Spleen (tissue), 7 donors: Measurements from ENCODE around the gene PARVA.

Experiments used
- CTCF ChIP-seq, 11 experiments: fragments of 200-600 bp in 7 of 11; fragments of 450-650 bp in 4 of 11; sonication (generic) in 4 of 11; IDR thresholded peaks in 8 of 11; conservative IDR thresholded peaks in 3 of 11; 1 replicate in 7 of 11; 2 replicates in 4 of 11; pipeline versions ENCODE4 v1.4.0 to v1.8.0; 2016 to 2021; ENCODE audit warnings: antibody characterized with exemption in 11 of 11, inconsistent platforms in 4 of 11, mild to moderate bottlenecking in 1 of 11
- POLR2A ChIP-seq, 3 donors: fragments of 450-650 bp; IDR thresholded peaks; one replicate each; pipeline ENCODE4 v1.5.1; 2017; ENCODE audit warnings: antibody characterized with exemption in 3 of 3, mild to moderate bottlenecking in 1 of 3
- POLR2AphosphoS5 ChIP-seq, 3 donors: sonication (generic); formaldehyde crosslinking; IDR thresholded peaks; one replicate each; pipeline ENCODE4 v1.5.1; 2017; ENCODE audit warnings: antibody characterized with exemption in 3 of 3
- donor health status: DM: no; HTN: no; CAD: no; lungs with moderate emphysema.
- donor health status: DM: no; HTN: no; CAD: no.
- donor health status: DM: no; HTN: no; CAD: no.

DNA sequence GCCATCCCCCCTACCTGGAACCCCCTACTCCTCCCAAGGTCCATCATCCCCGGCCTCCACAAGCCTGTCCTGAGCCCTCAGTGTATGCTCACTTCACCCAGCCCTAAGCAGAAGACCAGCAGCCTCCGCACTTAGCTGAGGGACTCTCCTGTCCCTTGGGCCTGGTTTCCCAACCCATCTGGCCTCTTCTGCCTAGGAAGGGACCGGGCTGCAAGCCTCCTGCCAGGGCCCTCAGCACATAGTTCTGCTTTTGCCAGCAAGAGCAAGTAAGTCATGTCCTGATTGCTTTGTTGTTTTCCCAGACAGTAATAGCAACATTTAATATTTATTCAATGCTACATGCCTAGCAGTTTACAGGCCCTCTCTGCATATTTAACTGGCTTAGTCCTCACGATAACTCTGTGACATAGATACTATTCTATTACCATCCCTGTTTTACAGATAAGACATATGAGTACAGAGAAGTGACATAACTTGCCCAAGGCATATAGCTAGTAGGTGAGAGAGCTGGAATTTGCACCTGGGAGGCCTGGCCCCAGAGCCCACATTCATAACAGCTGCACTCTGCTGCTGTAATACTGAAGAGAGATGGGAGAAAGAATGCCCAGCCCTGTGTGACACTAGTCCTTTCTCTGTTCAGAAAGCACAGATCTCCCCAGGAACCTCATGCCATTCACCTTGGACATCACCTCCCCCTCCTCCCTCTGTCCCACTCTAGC lies 139.2 kb downstream of the PARVA start:
- TF ChIP-seq POLR2A (IDR thresholded peaks at IDR 0.05) (no peak), CTCF (IDR thresholded peaks at IDR 0.05 in 8 of 11, conservative IDR thresholded peaks at IDR 0.05 in 3 of 11) (no peak), POLR2AphosphoS5 (IDR thresholded peaks at IDR 0.05) (no peak)
